Activated naive CD4-positive, alpha-beta T cell treated with anti-CD3 and anti-CD28 coated beads, Interleukin-2, amount 50 U/mL, for 24 hours (primary cell): Measurements from ENCODE around the gene C5orf34.
A peak's percentile ranks its signal among the peaks of the same experiment; 100 is the strongest.
"Not testable (repeated sequence)": the region's sequence is repeated elsewhere in the genome, so short reads cannot be mapped to it uniquely, and the experiment has no call there.

Experiments used
- H3K27ac Mint-ChIP-seq: one replicate; pipeline ENCODE4 v1.8.0; 2021; ENCODE audit warnings: mild to moderate bottlenecking, mixed read lengths
- H3K27me3 Mint-ChIP-seq: one replicate; pipeline ENCODE4 v1.8.0; 2021; ENCODE audit warnings: mixed read lengths
- H3K36me3 Mint-ChIP-seq: one replicate; pipeline ENCODE4 v1.8.0; 2021; ENCODE audit warnings: mixed read lengths
- H3K4me1 Mint-ChIP-seq: one replicate; pipeline ENCODE4 v1.8.0; 2021; ENCODE audit warnings: mixed read lengths
- H3K4me3 Mint-ChIP-seq: one replicate; pipeline ENCODE4 v1.8.0; 2021; ENCODE audit warnings: mild to moderate bottlenecking, mixed read lengths
- H3K9me3 Mint-ChIP-seq: one replicate; pipeline ENCODE4 v1.8.0; 2021; ENCODE audit warnings: mixed read lengths

Gene C5orf34

GRCh38 chr5:43540746-43541145 lies 25.8 kb upstream of the C5orf34 start:
- Mint-ChIP-seq H3K4me1 (peaks cover 21% of the 10 kb centered on the region), H3K27me3 (no peaks in the 10 kb centered on the region), H3K27ac (no peak overlapping the region), H3K9me3 (no peaks in the 10 kb centered on the region), H3K36me3 (peaks cover 19% of the 10 kb centered on the region), H3K4me3 (no peak overlapping the region)

DNA sequence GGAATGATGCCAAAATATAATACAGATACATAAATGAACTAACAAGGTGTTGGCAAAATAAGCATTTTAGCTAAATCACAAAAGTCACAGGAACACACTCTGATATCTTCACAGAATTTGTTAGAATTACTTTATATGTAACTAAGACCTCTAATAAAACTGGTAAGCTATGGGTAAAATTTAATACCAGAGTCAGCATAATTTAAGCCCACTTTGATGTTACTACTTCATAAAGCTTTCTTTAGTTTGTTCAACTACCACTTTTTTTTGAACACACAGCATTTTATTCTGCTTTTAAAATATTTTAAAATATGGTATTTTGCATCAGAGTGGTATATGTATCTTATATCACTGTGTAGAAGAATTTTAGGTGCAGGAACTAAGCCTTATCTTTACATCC lies 22.0 kb upstream of the C5orf34 start:
- Mint-ChIP-seq H3K27ac (no peak overlapping the region), H3K4me1 (peaks cover 23% of the 10 kb centered on the region), H3K36me3 (peaks cover 22% of the 10 kb centered on the region), H3K4me3 (no peak overlapping the region), H3K9me3 (no peaks in the 10 kb centered on the region), H3K27me3 (no peaks in the 10 kb centered on the region)

- peaks cover 27% of the 10 kb centered on the region for H3K36me3 Mint-ChIP-seq
- no peak overlapping the region for H3K4me3 Mint-ChIP-seq
- no peaks in the 10 kb centered on the region for H3K9me3 Mint-ChIP-seq
- peak overlapping the region; percentile 35 for H3K27ac Mint-ChIP-seq
- H3K27me3 Mint-ChIP-seq: no peaks in the 10 kb centered on the region
- H3K4me1 Mint-ChIP-seq: peaks cover 17% of the 10 kb centered on the region
Measured at GRCh38 chr5:43533646-43534045, 18.7 kb upstream of the C5orf34 start.

GRCh38 chr5:43530648-43531047 lies 15.7 kb upstream of the C5orf34 start:
- no peak overlapping the region for H3K27ac Mint-ChIP-seq
- H3K27me3 Mint-ChIP-seq: no peaks in the 10 kb centered on the region
- peaks cover 20% of the 10 kb centered on the region for H3K4me1 Mint-ChIP-seq
- no peaks in the 10 kb centered on the region for H3K9me3 Mint-ChIP-seq
- H3K36me3 Mint-ChIP-seq: peaks cover 29% of the 10 kb centered on the region
- H3K4me3 Mint-ChIP-seq: no peak overlapping the region

DNA sequence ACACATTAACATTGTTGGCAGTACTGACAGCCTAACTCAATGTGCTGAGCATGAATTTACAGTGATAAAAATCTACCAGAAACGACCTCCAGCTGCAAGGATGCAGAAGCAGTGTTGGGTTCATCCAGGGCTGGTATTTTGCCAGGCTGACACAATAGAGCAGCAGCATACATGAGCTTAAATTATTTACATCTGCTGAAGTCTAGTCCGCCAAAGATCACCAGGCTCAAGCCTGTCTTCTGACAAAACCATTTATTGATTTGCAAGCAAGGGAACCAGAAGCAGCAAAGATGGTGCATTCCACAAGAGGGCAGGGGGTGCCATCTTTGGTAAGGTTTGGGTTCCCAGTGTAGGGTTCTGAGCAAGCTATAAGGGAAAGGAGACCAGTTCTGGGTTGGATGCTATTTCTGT lies 8.7 kb upstream of the C5orf34 start:
- Mint-ChIP-seq H3K9me3 (no peaks in the 10 kb centered on the region), H3K4me3 (no peak overlapping the region), H3K27me3 (no peaks in the 10 kb centered on the region), H3K27ac (peak overlapping the region; percentile 30), H3K4me1 (peaks cover 4% of the 10 kb centered on the region), H3K36me3 (peaks cover 15% of the 10 kb centered on the region)

DNA sequence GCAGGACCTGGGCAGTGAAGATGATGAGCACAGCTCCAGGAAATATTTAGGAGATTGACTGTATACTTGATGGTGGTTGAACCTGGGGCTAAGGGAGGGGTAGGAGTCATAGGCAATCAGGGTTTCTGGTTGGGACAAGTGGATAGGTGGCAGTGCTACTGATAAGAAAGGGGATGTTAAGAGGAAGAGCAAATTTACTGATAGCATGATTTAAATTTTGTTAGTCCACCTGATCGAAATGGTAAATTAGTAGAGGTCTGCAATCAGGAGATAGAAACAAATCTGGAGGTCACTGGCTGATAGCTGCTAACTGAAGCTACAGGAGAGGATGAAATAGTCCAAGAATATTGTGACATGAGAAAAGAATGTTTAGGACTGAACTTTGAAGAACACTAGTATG lies 5.7 kb upstream of the C5orf34 start:
- H3K9me3 Mint-ChIP-seq: no peaks in the 10 kb centered on the region
- H3K27me3 Mint-ChIP-seq: no peaks in the 10 kb centered on the region
- H3K36me3 Mint-ChIP-seq: peaks cover 8% of the 10 kb centered on the region
- H3K27ac Mint-ChIP-seq: no peak overlapping the region
- H3K4me3 Mint-ChIP-seq: no peak overlapping the region
- peaks cover 7% of the 10 kb centered on the region for H3K4me1 Mint-ChIP-seq

DNA sequence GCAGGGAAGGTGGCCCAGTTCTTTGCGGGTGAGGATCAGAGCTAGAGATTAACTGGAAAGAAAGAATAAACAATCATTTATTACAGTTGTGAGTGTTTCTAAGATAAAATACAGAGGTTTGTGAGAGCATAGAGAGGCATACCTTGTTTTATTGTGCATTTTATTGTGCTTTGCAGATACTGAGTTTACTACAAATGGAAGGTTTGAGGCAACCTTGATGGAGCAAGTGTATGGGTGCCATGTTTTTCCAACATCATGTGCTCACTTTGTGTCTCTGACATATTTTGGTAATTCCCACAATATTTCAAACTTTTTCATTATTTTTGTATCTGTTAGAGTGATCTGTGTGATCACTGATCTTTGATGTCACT lies 715 bp upstream of the C5orf34 start:
- H3K4me1 Mint-ChIP-seq: peaks cover 37% of the 10 kb centered on the region
- no peaks in the 10 kb centered on the region for H3K27me3 Mint-ChIP-seq
- H3K9me3 Mint-ChIP-seq: no peaks in the 10 kb centered on the region
- H3K27ac Mint-ChIP-seq: peak overlapping the region; percentile 95
- peaks cover 5% of the 10 kb centered on the region for H3K36me3 Mint-ChIP-seq
- H3K4me3 Mint-ChIP-seq: peak overlapping the region; percentile 94

GRCh38 chr5:43514471-43514815 lies 505 bp downstream of the C5orf34 start:
- Mint-ChIP-seq H3K9me3 (no peaks in the 10 kb centered on the region), H3K27ac (peak overlapping the region; percentile 95), H3K27me3 (no peaks in the 10 kb centered on the region), H3K4me3 (peak overlapping the region; percentile 94), H3K4me1 (peaks cover 37% of the 10 kb centered on the region), H3K36me3 (peaks cover 5% of the 10 kb centered on the region)

DNA sequence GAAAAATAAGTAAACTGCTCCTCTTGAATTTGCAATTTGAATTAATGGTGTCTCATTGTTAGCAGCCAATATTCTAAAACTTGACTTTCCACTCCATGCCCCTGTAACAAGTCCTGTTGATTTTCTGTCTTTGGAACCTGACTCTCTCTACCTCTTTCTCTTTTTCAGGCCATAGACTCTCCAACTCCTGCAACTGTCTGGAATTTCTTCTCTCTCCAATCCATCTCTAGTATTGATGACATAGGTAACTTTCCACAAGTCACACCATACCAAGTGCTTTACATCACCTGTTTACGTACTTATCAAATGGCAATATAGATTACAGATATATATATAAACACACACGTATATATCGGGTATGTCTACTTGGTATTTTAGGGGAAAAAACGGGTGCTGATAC lies 923 bp downstream of the C5orf34 start:
- Mint-ChIP-seq H3K36me3 (peaks cover 5% of the 10 kb centered on the region), H3K9me3 (no peaks in the 10 kb centered on the region), H3K4me3 (peak overlapping the region; percentile 94), H3K27me3 (no peaks in the 10 kb centered on the region), H3K4me1 (peaks cover 37% of the 10 kb centered on the region), H3K27ac (peak overlapping the region; percentile 95)

DNA sequence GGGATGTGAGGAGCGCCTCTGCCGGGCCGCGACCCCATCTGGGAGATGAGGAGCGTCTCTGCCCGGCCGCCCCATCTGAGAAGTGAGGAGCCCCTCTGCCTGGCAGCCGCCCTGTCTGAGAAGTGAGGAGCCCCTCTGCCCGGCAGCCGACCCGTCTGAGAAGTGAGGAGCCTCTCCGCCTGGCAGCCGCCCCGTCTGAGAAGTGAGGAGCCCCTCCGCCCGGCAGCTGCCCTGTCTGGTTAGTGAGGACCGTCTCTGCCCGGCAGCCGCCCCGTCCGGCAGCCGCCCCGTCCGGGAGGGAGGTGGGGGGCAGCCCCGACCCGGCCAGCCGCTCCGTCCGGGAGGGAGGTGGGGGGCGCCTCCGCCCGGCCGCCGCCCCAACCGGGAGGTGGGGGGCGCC lies 3.9 kb downstream of the C5orf34 start:
- peaks cover 31% of the 10 kb centered on the region for H3K4me1 Mint-ChIP-seq
- not testable (repeated sequence) for H3K9me3 Mint-ChIP-seq, H3K27ac Mint-ChIP-seq, H3K27me3 Mint-ChIP-seq, H3K36me3 Mint-ChIP-seq, H3K4me3 Mint-ChIP-seq

GRCh38 chr5:43498581-43498980 lies 16.4 kb downstream of the C5orf34 start:
- Mint-ChIP-seq H3K27ac (no peak overlapping the region), H3K36me3 (peaks cover 20% of the 10 kb centered on the region), H3K4me3 (no peak overlapping the region), H3K4me1 (no peaks in the 10 kb centered on the region), H3K9me3 (no peaks in the 10 kb centered on the region), H3K27me3 (no peaks in the 10 kb centered on the region)

GRCh38 chr5:43497311-43498104 lies 17.4 kb downstream of the C5orf34 start:
- H3K9me3 Mint-ChIP-seq: no peaks in the 10 kb centered on the region
- peaks cover 16% of the 10 kb centered on the region for H3K36me3 Mint-ChIP-seq
- no peaks in the 10 kb centered on the region for H3K4me1 Mint-ChIP-seq
- no peak overlapping the region for H3K27ac Mint-ChIP-seq
- H3K27me3 Mint-ChIP-seq: no peaks in the 10 kb centered on the region
- H3K4me3 Mint-ChIP-seq: no peak overlapping the region

GRCh38 chr5:43491326-43491725 lies 23.6 kb downstream of the C5orf34 start:
- Mint-ChIP-seq H3K4me3 (no peak overlapping the region), H3K36me3 (peaks cover 3% of the 10 kb centered on the region), H3K4me1 (peaks cover 13% of the 10 kb centered on the region), H3K27ac (no peak overlapping the region), H3K9me3 (no peaks in the 10 kb centered on the region), H3K27me3 (no peaks in the 10 kb centered on the region)

GRCh38 chr5:43486353-43486752 lies 28.6 kb downstream of the C5orf34 start:
- no peaks in the 10 kb centered on the region for H3K9me3 Mint-ChIP-seq
- peak overlapping the region; percentile 99 for H3K27ac Mint-ChIP-seq
- peaks cover 4% of the 10 kb centered on the region for H3K36me3 Mint-ChIP-seq
- no peak overlapping the region for H3K4me3 Mint-ChIP-seq
- peaks cover 53% of the 10 kb centered on the region for H3K4me1 Mint-ChIP-seq
- H3K27me3 Mint-ChIP-seq: no peaks in the 10 kb centered on the region

- H3K36me3 Mint-ChIP-seq: peaks cover 5% of the 10 kb centered on the region
- peak overlapping the region; percentile 99 for H3K27ac Mint-ChIP-seq
- peaks cover 56% of the 10 kb centered on the region for H3K4me1 Mint-ChIP-seq
- H3K27me3 Mint-ChIP-seq: no peaks in the 10 kb centered on the region
- no peaks in the 10 kb centered on the region for H3K9me3 Mint-ChIP-seq
- peak overlapping the region; percentile 51 for H3K4me3 Mint-ChIP-seq
Measured at GRCh38 chr5:43485406-43485805, 29.5 kb downstream of the C5orf34 start.

- H3K4me1 Mint-ChIP-seq: peaks cover 65% of the 10 kb centered on the region
- H3K36me3 Mint-ChIP-seq: peaks cover 3% of the 10 kb centered on the region
- H3K9me3 Mint-ChIP-seq: no peaks in the 10 kb centered on the region
- H3K27ac Mint-ChIP-seq: peak overlapping the region; percentile 99
- no peaks in the 10 kb centered on the region for H3K27me3 Mint-ChIP-seq
- peak overlapping the region; percentile 98 for H3K4me3 Mint-ChIP-seq
Measured at GRCh38 chr5:43484106-43484849, 30.7 kb downstream of the C5orf34 start.
